ENCODE results near the gene C21orf91.

DNA sequence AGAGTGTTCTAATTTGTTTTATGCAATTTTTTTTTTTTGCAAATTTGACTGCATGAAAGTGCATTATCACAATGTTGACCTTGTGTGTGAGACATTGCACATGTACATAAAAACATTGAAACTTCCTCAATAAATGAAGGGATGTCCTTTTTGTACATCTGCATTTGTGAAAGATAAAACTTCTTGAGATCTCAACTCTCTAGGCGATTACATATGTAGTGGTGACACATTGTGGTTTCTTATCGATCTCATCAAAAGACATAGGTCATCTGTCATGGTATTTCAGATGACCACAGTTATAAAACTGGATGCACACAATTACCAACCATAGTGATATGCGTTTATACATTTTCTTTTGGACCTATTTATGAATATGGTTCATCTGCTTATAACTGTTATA, 35.6 kb upstream of the C21orf91 start:
- TF ChIP-seq, protein P1, sequence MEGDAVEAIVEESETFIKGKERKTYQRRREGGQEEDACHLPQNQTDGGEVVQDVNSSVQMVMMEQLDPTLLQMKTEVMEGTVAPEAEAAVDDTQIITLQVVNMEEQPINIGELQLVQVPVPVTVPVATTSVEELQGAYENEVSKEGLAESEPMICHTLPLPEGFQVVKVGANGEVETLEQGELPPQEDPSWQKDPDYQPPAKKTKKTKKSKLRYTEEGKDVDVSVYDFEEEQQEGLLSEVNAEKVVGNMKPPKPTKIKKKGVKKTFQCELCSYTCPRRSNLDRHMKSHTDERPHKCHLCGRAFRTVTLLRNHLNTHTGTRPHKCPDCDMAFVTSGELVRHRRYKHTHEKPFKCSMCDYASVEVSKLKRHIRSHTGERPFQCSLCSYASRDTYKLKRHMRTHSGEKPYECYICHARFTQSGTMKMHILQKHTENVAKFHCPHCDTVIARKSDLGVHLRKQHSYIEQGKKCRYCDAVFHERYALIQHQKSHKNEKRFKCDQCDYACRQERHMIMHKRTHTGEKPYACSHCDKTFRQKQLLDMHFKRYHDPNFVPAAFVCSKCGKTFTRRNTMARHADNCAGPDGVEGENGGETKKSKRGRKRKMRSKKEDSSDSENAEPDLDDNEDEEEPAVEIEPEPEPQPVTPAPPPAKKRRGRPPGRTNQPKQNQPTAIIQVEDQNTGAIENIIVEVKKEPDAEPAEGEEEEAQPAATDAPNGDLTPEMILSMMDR (IDR thresholded peaks at IDR 0.05; ENCODE audit: insufficient read depth, low read length) = no peak
- no peak for TF ChIP-seq POLR2AphosphoS5 (IDR thresholded peaks at IDR 0.05; ENCODE audit: low read depth)

Measured in HL-60 (cell line).